A549 (cell line): ENCODE data around the gene ITPKC.

ENCODE experiments used
- CHD4 ChIP-seq: fragments of 200-600 bp; sonication (generic); IDR thresholded peaks from 2 replicates; pipeline ENCODE4 v1.6.1; 2016; ENCODE audit warnings: antibody characterized with exemption, mild to moderate bottlenecking, borderline replicate concordance
- GATA3 ChIP-seq: IDR thresholded peaks from 2 replicates; pipeline ENCODE4 v1.6.1; 2012; ENCODE audit warnings: borderline replicate concordance
- MAFK ChIP-seq: fragments of 450-650 bp; IDR thresholded peaks from 2 replicates; pipeline ENCODE4 v1.6.1; 2014; ENCODE audit not compliant: partially characterized antibody
- POLR2A ChIP-seq: IDR thresholded peaks from 2 replicates; pipeline ENCODE4 v1.6.1; 2012; ENCODE audit warnings: mild to moderate bottlenecking, low read length
- RCOR1 ChIP-seq: fragments of 150-350 bp; IDR thresholded peaks from 2 replicates; pipeline ENCODE4 v1.6.1; 2014; ENCODE audit warnings: antibody characterized with exemption, low read length, low read depth
- RFX5 ChIP-seq: fragments of 450-650 bp; IDR thresholded peaks from 2 replicates; pipeline ENCODE4 v1.7.1; 2014; ENCODE audit warnings: antibody characterized with exemption, mild to moderate bottlenecking, moderate library complexity
- RNF2 ChIP-seq: fragments of 200-600 bp; sonication (generic); IDR thresholded peaks from 2 replicates; pipeline ENCODE4 v1.6.1; 2016; ENCODE audit warnings: low read depth, mild to moderate bottlenecking, antibody characterized with exemption, moderate library complexity, borderline replicate concordance
- SMC3 ChIP-seq: fragments of >200 bp; sonication (Bioruptor Twin); formaldehyde crosslinking; IDR thresholded peaks from 3 replicates; pipeline ENCODE4 v1.6.1; 2018; ENCODE audit warnings: inconsistent platforms
- TF ChIP-seq, protein P1 (sequence below): fragments of >200 bp; sonication (Bioruptor Twin); formaldehyde crosslinking; IDR thresholded peaks from 3 replicates; pipeline ENCODE4 v1.5.1; 2016
- TF ChIP-seq, protein P2 (sequence below): IDR thresholded peaks from 2 replicates; pipeline ENCODE4 v1.6.1; 2012
- TF ChIP-seq, protein P3 (sequence below): IDR thresholded peaks from 2 replicates; pipeline ENCODE4 v1.6.1; 2012
- TF ChIP-seq, protein P4 (sequence below): fragments of 200-600 bp; sonication (generic); IDR thresholded peaks from 2 replicates; pipeline ENCODE4 v1.6.1; 2016; ENCODE audit warnings: antibody characterized with exemption, mild to moderate bottlenecking, moderate library complexity

DNA sequence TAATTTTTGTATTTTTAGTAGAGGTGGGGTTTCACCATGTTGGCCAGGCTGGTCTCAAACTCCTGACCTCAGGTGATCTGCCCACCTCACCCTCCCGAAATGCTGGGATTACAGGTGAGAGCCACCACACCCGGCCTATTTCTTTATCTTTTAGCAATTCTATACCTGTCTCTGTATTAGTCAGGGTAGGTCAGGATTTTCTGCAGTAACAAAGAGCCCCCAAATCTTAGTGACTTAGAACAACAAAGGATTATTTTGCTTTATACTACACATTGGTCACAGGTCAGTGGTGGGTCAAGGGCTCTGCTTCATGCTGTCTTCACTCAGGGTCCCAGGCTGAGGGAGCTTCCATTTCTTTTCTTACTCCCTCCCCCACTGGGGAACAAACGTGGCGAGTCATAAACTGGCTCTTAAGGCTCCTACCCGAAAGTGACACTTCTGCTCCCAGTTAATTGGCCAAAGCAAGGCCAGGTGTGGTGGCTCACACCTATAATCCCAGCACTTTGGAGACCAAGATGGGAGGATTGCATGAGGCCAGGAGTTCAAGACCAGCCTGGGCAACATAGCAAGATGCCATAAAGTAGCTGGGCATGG, 6.8 kb downstream of the ITPKC start:
- TF ChIP-seq SMC3, result no peak
- no peak for TF ChIP-seq MAFK
- no peak for TF ChIP-seq RNF2
- no peak for TF ChIP-seq RCOR1
- TF ChIP-seq, protein P1, sequence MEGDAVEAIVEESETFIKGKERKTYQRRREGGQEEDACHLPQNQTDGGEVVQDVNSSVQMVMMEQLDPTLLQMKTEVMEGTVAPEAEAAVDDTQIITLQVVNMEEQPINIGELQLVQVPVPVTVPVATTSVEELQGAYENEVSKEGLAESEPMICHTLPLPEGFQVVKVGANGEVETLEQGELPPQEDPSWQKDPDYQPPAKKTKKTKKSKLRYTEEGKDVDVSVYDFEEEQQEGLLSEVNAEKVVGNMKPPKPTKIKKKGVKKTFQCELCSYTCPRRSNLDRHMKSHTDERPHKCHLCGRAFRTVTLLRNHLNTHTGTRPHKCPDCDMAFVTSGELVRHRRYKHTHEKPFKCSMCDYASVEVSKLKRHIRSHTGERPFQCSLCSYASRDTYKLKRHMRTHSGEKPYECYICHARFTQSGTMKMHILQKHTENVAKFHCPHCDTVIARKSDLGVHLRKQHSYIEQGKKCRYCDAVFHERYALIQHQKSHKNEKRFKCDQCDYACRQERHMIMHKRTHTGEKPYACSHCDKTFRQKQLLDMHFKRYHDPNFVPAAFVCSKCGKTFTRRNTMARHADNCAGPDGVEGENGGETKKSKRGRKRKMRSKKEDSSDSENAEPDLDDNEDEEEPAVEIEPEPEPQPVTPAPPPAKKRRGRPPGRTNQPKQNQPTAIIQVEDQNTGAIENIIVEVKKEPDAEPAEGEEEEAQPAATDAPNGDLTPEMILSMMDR, result no peak
- TF ChIP-seq POLR2A, result no peak
- TF ChIP-seq RFX5, result no peak
- TF ChIP-seq CHD4, result no peak
- TF ChIP-seq, protein P2, sequence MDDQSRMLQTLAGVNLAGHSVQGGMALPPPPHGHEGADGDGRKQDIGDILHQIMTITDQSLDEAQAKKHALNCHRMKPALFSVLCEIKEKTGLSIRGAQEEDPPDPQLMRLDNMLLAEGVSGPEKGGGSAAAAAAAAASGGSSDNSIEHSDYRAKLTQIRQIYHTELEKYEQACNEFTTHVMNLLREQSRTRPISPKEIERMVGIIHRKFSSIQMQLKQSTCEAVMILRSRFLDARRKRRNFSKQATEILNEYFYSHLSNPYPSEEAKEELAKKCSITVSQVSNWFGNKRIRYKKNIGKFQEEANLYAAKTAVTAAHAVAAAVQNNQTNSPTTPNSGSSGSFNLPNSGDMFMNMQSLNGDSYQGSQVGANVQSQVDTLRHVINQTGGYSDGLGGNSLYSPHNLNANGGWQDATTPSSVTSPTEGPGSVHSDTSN, result no peak
- no peak for TF ChIP-seq GATA3
- TF ChIP-seq, protein P3, sequence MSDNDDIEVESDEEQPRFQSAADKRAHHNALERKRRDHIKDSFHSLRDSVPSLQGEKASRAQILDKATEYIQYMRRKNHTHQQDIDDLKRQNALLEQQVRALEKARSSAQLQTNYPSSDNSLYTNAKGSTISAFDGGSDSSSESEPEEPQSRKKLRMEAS, result no peak
- TF ChIP-seq, protein P4, sequence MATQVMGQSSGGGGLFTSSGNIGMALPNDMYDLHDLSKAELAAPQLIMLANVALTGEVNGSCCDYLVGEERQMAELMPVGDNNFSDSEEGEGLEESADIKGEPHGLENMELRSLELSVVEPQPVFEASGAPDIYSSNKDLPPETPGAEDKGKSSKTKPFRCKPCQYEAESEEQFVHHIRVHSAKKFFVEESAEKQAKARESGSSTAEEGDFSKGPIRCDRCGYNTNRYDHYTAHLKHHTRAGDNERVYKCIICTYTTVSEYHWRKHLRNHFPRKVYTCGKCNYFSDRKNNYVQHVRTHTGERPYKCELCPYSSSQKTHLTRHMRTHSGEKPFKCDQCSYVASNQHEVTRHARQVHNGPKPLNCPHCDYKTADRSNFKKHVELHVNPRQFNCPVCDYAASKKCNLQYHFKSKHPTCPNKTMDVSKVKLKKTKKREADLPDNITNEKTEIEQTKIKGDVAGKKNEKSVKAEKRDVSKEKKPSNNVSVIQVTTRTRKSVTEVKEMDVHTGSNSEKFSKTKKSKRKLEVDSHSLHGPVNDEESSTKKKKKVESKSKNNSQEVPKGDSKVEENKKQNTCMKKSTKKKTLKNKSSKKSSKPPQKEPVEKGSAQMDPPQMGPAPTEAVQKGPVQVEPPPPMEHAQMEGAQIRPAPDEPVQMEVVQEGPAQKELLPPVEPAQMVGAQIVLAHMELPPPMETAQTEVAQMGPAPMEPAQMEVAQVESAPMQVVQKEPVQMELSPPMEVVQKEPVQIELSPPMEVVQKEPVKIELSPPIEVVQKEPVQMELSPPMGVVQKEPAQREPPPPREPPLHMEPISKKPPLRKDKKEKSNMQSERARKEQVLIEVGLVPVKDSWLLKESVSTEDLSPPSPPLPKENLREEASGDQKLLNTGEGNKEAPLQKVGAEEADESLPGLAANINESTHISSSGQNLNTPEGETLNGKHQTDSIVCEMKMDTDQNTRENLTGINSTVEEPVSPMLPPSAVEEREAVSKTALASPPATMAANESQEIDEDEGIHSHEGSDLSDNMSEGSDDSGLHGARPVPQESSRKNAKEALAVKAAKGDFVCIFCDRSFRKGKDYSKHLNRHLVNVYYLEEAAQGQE, result no peak
